Mammary epithelial cell (primary cell): ENCODE results near the gene ZNF383.
"Not testable (repeated sequence)": the region's sequence is repeated elsewhere in the genome, so short reads cannot be mapped to it uniquely, and the experiment has no call there.

Experiments used
- CTCF ChIP-seq, 2 donors: IDR thresholded peaks in 1 of 2; conservative IDR thresholded peaks in 1 of 2; 2 replicates each; pipeline ENCODE4 v1.5.1; 2011 to 2012; ENCODE audit warnings: inconsistent platforms in 2 of 2, low read length in 2 of 2, mild to moderate bottlenecking in 2 of 2, control low read depth in 1 of 2, low read depth in 1 of 2; ENCODE audit not compliant: insufficient read depth in 1 of 2; ENCODE audit errors: extremely low read depth in 1 of 2
- EZH2 ChIP-seq: IDR thresholded peaks from 2 replicates; pipeline ENCODE4 v1.6.1; 2012; ENCODE audit warnings: low read length, inconsistent platforms, borderline replicate concordance

GRCh38 chr19:37195248-37195647, 22.8 kb upstream of the ZNF383 start:
- TF ChIP-seq CTCF (conservative IDR thresholded peaks at IDR 0.05 in 1 of 2, IDR thresholded peaks at IDR 0.05 in 1 of 2; ENCODE audit: extremely low read depth in 1 of 2, insufficient read depth in 1 of 2, low read depth in 1 of 2, low read length in 2 of 2); EZH2: not testable (repeated sequence)
